Pancreas (tissue), 10 donors: ENCODE results near the gene HSBP1. TPM values are rescaled to one million over a fixed set of nuclear protein-coding genes. Genes with fewer than 3 reads are reported as not detected.

ENCODE experiments used
- ATAC-seq, 4 donors: fragments of 200-7000 bp; cut with Tn5 transposase; one replicate each; pipeline versions ENCODE4 v1.8.0 to v1.9.1; 2020; ENCODE audit warnings: mild to moderate bottlenecking in 4 of 4, moderate library complexity in 4 of 4
- DNase-seq, 6 donors: peaks; one replicate each; pipeline ENCODE4 v3.0.0-alpha.2; 2020
- FAIRE-seq: peaks from 2 replicates; lab custom pipeline; 2012; peaks lifted over from hg19 to GRCh38; lab: Jason Lieb, UNC
- H3K27ac ChIP-seq, 4 donors: fragments of 200-600 bp; sonication (generic); 1 replicate in 3 of 4; 2 replicates in 1 of 4; pipeline versions ENCODE4 v1.5.0 to v1.8.0; 2020
- H3K27me3 ChIP-seq, 4 donors: fragments of 200-600 bp; one replicate each; pipeline ENCODE4 v1.8.0; 2021
- H3K36me3 ChIP-seq, 3 donors: fragments of 200-600 bp; sonication (generic) in 1 of 3; one replicate each; pipeline versions ENCODE4 v1.5.0 to v1.8.0; 2020 to 2021
- H3K4me1 ChIP-seq, 3 donors: fragments of 200-600 bp; one replicate each; pipeline ENCODE4 v1.8.0; 2021
- H3K4me3 ChIP-seq, 4 donors: fragments of 200-600 bp; sonication (generic) in 2 of 4; one replicate each; pipeline versions ENCODE4 v1.5.0 to v1.8.0; 2020 to 2021
- H3K9me3 ChIP-seq, 4 donors: fragments of 200-600 bp; one replicate each; pipeline ENCODE4 v1.8.0; 2021
- CTCF ChIP-seq, 4 donors: fragments of 200-600 bp; sonication (generic) in 3 of 4; IDR thresholded peaks; one replicate each; pipeline versions ENCODE4 v1.5.0 to v1.8.0; 2021; ENCODE audit warnings: antibody characterized with exemption in 4 of 4
- WGBS, 2 donors: extraction: QIAGEN DNeasy Blood & Tissue Kit; methylation state at CpG; one replicate each; pipeline ENCODE4 v1.1.7; 2013; 5-methylcytosine and 5-hydroxymethylcytosine counted together
- intact Hi-C, 3 donors: fragments of 100-400 bp; cut with DNase I; formaldehyde crosslinking; loops; one replicate each; pipeline versions ENCODE4 v1.11.1 to v1.14.2; 2022
- polyA plus RNA-seq, 2 donors: library from polyadenylated mRNA; stranded (reverse); fragments of 200-250 nt; gene quantifications; one replicate each; pipeline ENCODE4 v1.2.3, GENCODE V29; 2013
- total RNA-seq, 6 donors: library from RNA; stranded (reverse); fragmentation: NEBNext Ultra II Directional in 4 of 6; extraction: Animal tissue kit (Norgen Biotek cat#: 25700) in 4 of 6; gene quantifications; one replicate each; pipeline versions ENCODE4 v1.2.1 to v1.2.4, GENCODE V29; 2021 to 2023
- donor health status: healthy with polysubstance abuse.
- donor health status: DM: no; HTN: no; CAD: no; lungs with moderate emphysema.
- donor health status: DM: no; HTN: no; CAD: no.
- donor health status: control.
- donor health status: control.
- donor health status: Bipolar disorder and iron deficiency.
- donor health status: DM: yes; HTN: yes; CAD: no.
- donor health status: DM: no; HTN: no; CAD: no.
- donor health status: DM: no; HTN: no; CAD: no.
- donor health status: DM: yes; HTN: yes; CAD: no.

The HSBP1 gene
- total and polyA plus RNA-seq, 8 donors = 16.3 to 53.7 (median 30.6) TPM

DNA sequence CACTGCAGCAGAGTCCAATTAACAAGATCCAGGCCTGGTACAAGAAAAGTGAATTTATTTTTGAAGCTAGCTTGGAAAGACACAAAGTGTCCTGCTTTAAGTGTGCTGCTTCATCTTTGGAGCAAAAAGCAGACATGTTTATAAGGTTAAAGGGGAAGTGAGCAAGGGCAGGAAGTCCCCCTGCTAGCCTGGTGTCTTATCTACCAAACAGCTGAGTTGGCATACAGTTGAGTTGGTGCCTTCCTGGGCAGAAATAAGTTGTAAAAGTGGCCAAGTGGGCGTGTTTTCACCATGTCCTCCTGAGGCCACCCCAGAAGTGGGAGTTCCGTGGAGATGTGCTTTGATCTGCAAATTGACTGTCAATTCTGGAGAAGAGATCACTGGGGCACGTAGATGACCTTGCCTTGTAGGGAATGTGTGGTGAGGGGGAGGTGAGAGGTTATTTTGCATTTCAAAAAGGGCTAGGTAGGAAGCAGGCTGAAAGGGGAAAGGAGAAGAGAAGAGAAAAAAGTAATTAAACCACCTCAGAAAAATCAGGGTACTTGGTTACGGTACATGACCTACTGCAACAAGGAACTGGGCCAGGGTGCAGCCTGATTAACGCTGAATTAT, 38.3 kb upstream of the HSBP1 start:
- DNase-seq = peak in 1 of 6 donors; percentile 22
- intact Hi-C loops = no loop called here
- ATAC-seq = peak in 1 of 4 donors; percentile 73
- 38 to 53% methylated on average over 5 of the region's 5 CpGs for WGBS, 2 donors
- H3K4me1 ChIP-seq = no peaks in the 10 kb centered on the region
- no peak overlapping the region for H3K27ac ChIP-seq
- no peak for TF ChIP-seq CTCF (IDR thresholded peaks at IDR 0.05)
- FAIRE-seq = no peak
- H3K4me3 ChIP-seq = no peak overlapping the region
- H3K9me3 ChIP-seq = no peaks in the 10 kb centered on the region
- no peaks in the 10 kb centered on the region for H3K27me3 ChIP-seq
- H3K36me3 ChIP-seq = no peaks in the 10 kb centered on the region

- no peaks in the 10 kb centered on the region for H3K9me3 ChIP-seq
- no peaks in the 10 kb centered on the region for H3K36me3 ChIP-seq
- H3K27ac ChIP-seq = no peak overlapping the region
- no peak for TF ChIP-seq CTCF (IDR thresholded peaks at IDR 0.05)
- H3K4me1 ChIP-seq = no peaks in the 10 kb centered on the region
- ATAC-seq (peak in 2 of 4 donors; percentile 32 to 58), DNase-seq (peak; percentile 13 to 76 (median 36)), FAIRE-seq (no peak)
- 21 to 30% methylated on average over 5 of the region's 5 CpGs for WGBS, 2 donors
- H3K27me3 ChIP-seq = no peaks in the 10 kb centered on the region
- no peak overlapping the region for H3K4me3 ChIP-seq
- intact Hi-C loops = no loop called here
These were observed 36.4 kb upstream of the HSBP1 start for GRCh38 chr16:83771306-83771942.

GRCh38 chr16:83772806-83773205, 35.0 kb upstream of the HSBP1 start:
- WGBS, 2 donors = 25 to 28% methylated on average over 1 of the region's 1 CpG
- Histone ChIP-seq H3K9me3 (no peaks in the 10 kb centered on the region), H3K27ac (no peak overlapping the region), H3K4me1 (no peaks in the 10 kb centered on the region), H3K4me3 (no peak overlapping the region), H3K27me3 (no peaks in the 10 kb centered on the region), H3K36me3 (no peaks in the 10 kb centered on the region)
- intact Hi-C loops = no loop called here
- no peak for TF ChIP-seq CTCF (IDR thresholded peaks at IDR 0.05)
- FAIRE-seq = no peak
- no peak for DNase-seq
- ATAC-seq = no peak

DNA sequence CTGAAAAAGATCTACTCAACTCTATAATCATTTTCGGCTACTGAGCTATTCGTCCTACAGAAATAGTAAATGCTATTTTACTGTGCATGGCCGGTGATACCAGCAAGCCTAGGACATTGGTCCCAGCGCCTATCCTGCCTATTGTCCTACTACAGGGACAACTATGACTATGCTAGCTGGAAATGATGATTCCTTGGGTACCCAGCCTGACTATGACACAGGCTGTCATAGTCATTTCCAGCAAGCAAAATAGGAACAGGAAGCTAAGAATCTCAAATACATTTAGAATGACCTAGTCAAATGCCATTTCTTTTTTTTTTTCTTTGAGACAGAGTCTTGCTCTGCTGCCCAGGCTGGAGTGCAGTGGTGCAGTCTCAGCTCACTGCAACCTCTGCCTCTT, 33.7 kb upstream of the HSBP1 start:
- ATAC-seq = peak in 2 of 4 donors; percentile 30 to 41
- H3K4me3 ChIP-seq = no peak overlapping the region
- intact Hi-C loops = no loop called here
- H3K27ac ChIP-seq = no peak overlapping the region
- whole genome bisulfite sequencing, 2 donors = 73 to 81% methylated on average over 4 of the region's 4 CpGs
- no peaks in the 10 kb centered on the region for H3K4me1 ChIP-seq
- no peaks in the 10 kb centered on the region for H3K27me3 ChIP-seq
- no peaks in the 10 kb centered on the region for H3K9me3 ChIP-seq
- no peak for FAIRE-seq
- TF ChIP-seq CTCF (IDR thresholded peaks at IDR 0.05) = no peak
- no peak for DNase-seq
- H3K36me3 ChIP-seq = no peaks in the 10 kb centered on the region

DNA sequence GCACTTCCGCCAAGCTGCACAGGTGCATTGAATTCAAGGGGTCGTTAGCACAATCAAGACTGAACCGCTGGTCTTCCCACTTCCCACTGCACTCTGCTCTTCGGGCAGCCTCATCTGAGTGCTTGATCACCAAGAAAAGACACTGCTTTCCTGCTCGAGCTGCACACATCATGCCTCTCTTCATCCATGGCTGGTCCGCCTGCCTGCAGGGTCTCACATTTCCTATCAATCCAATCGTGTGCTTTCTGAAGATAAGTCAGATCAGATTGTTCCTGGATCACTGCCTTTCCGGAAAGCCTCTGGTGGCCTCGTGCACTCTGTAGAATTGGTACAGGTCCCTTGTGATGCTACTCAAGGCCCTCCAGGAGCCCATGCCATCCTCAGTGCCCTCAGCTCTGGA, 30.8 kb upstream of the HSBP1 start:
- FAIRE-seq (no peak), DNase-seq (no peak), ATAC-seq (no peak)
- Histone ChIP-seq H3K4me1 (peaks cover 0 to 9% (median 7%) of the 10 kb centered on the region in 3 donors), H3K4me3 (no peak overlapping the region), H3K36me3 (no peaks in the 10 kb centered on the region), H3K9me3 (no peaks in the 10 kb centered on the region), H3K27me3 (no peaks in the 10 kb centered on the region), H3K27ac (no peak overlapping the region)
- no peak for TF ChIP-seq CTCF (IDR thresholded peaks at IDR 0.05)
- WGBS, 2 donors = 62 to 71% methylated on average over 9 of the region's 9 CpGs
- intact Hi-C loops = no loop called here
